GM23248 (cell line): ENCODE measurements around the gene GAP43. TPM values are rescaled to one million over a fixed set of nuclear protein-coding genes. Genes with fewer than 3 reads are reported as not detected.
A peak's percentile ranks its signal among the peaks of the same experiment; 100 is the strongest.

Source experiments
- DNase-seq: peaks from one replicate; pipeline ENCODE4 v3.0.0-alpha.2; 2015
- H2AFZ ChIP-seq: fragments of 200-600 bp; sonication (generic); 2 replicates; pipeline ENCODE4 v1.6.1; 2016; ENCODE audit warnings: antibody characterized with exemption
- H3F3A ChIP-seq: fragments of 200-600 bp; sonication (generic); 2 replicates; pipeline ENCODE4 v1.6.1; 2016; ENCODE audit warnings: mild to moderate bottlenecking, antibody characterized with exemption, mixed run types; ENCODE audit not compliant: insufficient read depth
- H3K27ac ChIP-seq: fragments of 200-600 bp; sonication (generic); 2 replicates; pipeline ENCODE4 v1.5.1; 2016; ENCODE audit warnings: mild to moderate bottlenecking
- H3K27me3 ChIP-seq: fragments of 200-600 bp; sonication (generic); replicated peaks from 2 replicates; pipeline ENCODE4 v1.6.1; 2016; ENCODE audit warnings: mild to moderate bottlenecking; ENCODE audit not compliant: insufficient read depth
- H3K36me3 ChIP-seq: fragments of 200-600 bp; sonication (generic); 2 replicates; pipeline ENCODE4 v1.6.1; 2016; ENCODE audit warnings: low read depth, mild to moderate bottlenecking
- H3K4me1 ChIP-seq: fragments of 200-600 bp; sonication (generic); 2 replicates; pipeline ENCODE4 v1.6.1; 2016; ENCODE audit warnings: mild to moderate bottlenecking; ENCODE audit not compliant: insufficient read depth
- H3K4me2 ChIP-seq: fragments of 200-600 bp; sonication (generic); one replicate; pipeline ENCODE4 v1.6.1; 2016; ENCODE audit warnings: mild to moderate bottlenecking; ENCODE audit not compliant: unreplicated experiment
- H3K4me3 ChIP-seq: fragments of 200-600 bp; sonication (generic); 2 replicates; pipeline ENCODE4 v1.5.1; 2016; ENCODE audit warnings: mild to moderate bottlenecking
- H3K79me2 ChIP-seq: fragments of 200-600 bp; sonication (generic); 2 replicates; pipeline ENCODE4 v1.6.1; 2016; ENCODE audit warnings: mild to moderate bottlenecking; ENCODE audit not compliant: insufficient read depth
- H3K9ac ChIP-seq: fragments of 200-600 bp; sonication (generic); 2 replicates; pipeline ENCODE4 v1.6.1; 2016; ENCODE audit warnings: mild to moderate bottlenecking
- H3K9me2 ChIP-seq: fragments of 200-600 bp; sonication (generic); 2 replicates; pipeline ENCODE4 v1.6.1; 2016; ENCODE audit warnings: mixed run types, mild to moderate bottlenecking, moderate library complexity; ENCODE audit not compliant: insufficient read depth
- H3K9me3 ChIP-seq: fragments of 200-600 bp; sonication (generic); one replicate; pipeline ENCODE4 v1.6.1; 2017; ENCODE audit warnings: low read depth
- H4K20me1 ChIP-seq: fragments of 200-600 bp; sonication (generic); 2 replicates; pipeline ENCODE4 v1.6.0; 2016; ENCODE audit not compliant: insufficient read depth
- EZH2 ChIP-seq: fragments of 200-600 bp; sonication (generic); IDR thresholded peaks from 2 replicates; pipeline ENCODE4 v1.6.1; 2018; ENCODE audit warnings: antibody characterized with exemption, mild to moderate bottlenecking; ENCODE audit not compliant: insufficient read depth, poor library complexity, severe bottlenecking
- EZH2phosphoT487 ChIP-seq: fragments of 200-600 bp; sonication (generic); IDR thresholded peaks from 2 replicates; pipeline ENCODE4 v1.6.1; 2018; ENCODE audit warnings: antibody characterized with exemption, moderate library complexity, mild to moderate bottlenecking, low read depth; ENCODE audit not compliant: insufficient read depth
- WGBS, 2 experiments: methylation state at CpG; one replicate each; pipeline ENCODE4 v1.1.6; 2015 to 2017; ENCODE audit warnings: low lambda C conversion rate in 2 of 2, low coverage in 1 of 2; ENCODE audit errors: missing lambda C conversion rate in 2 of 2; 5-methylcytosine and 5-hydroxymethylcytosine counted together
- in situ Hi-C: fragments of 300-500 bp; cut with MboI; formaldehyde crosslinking; loops from 2 replicates; pipeline ENCODE4 v1.15.0; 2020
- polyA plus RNA-seq: library from polyadenylated mRNA; unstranded; fragments of >200 nt; fragmentation: Nextera tagmentation; extraction: Ambion mirVana; gene quantifications from 2 replicates; pipeline ENCODE4 v1.2.1, GENCODE V29; 2016
- total RNA-seq: library from RNA; depleted of rRNA; stranded (reverse); fragments of >200 nt; shearing (Covaris generic); gene quantifications from 2 replicates; pipeline ENCODE4 v1.2.3, GENCODE V29; 2014

GAP43 gene
- total and polyA plus RNA-seq, 2 experiments from 2014 or later = 0.54 to 1.8 TPM

- H3K9me2 ChIP-seq = no peaks in the 10 kb centered on the region
- H3K4me3 ChIP-seq = no peak overlapping the region
- H3K4me2 ChIP-seq = no peak overlapping the region
- H3K9ac ChIP-seq = no peak overlapping the region
- H2AFZ ChIP-seq = no peak overlapping the region
- no peaks in the 10 kb centered on the region for H3K79me2 ChIP-seq
- no peak overlapping the region for H3K27ac ChIP-seq
- no peaks in the 10 kb centered on the region for H3K9me3 ChIP-seq
- TF ChIP-seq EZH2 (no peak), EZH2phosphoT487 (no peak)
- H4K20me1 ChIP-seq = no peaks in the 10 kb centered on the region
- H3K36me3 ChIP-seq = no peaks in the 10 kb centered on the region
- H3K27me3 ChIP-seq = no peaks in the 10 kb centered on the region
- H3F3A ChIP-seq = peaks cover 13% of the 10 kb centered on the region
- DNase-seq = no peak
- in situ Hi-C loops = no loop called here
- H3K4me1 ChIP-seq = peaks cover 19% of the 10 kb centered on the region
- WGBS, 2 experiments = 36 to 42% methylated on average over 2 of the region's 2 CpGs
These were observed 22.8 kb downstream of the GAP43 start for GRCh38 chr3:115646027-115646690.

DNA sequence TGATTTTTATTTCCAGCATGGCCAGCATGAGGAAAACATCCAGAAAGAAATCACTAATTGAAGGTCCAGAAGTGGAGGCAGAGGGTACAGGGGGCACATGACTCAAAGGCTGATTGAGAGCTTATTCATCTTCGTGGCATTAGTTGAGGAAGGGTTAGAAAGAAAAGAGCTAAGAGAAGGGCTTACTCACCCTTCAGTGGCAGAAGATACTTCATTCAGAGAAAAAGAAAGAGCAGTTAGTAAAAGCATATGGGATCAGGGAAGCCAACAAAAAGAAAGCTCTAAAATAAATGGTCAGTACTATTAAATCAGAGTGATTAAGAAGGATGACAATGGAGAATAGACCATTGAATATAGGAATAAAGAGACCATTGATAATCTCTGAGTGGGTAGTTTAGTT, 25.2 kb downstream of the GAP43 start:
- in situ Hi-C loops = no loop called here
- Histone ChIP-seq H2AFZ (peak overlapping the region; percentile 40; the same call in 1 of the 2 replicates), H3K4me2 (peak overlapping the region; percentile 10)

DNA sequence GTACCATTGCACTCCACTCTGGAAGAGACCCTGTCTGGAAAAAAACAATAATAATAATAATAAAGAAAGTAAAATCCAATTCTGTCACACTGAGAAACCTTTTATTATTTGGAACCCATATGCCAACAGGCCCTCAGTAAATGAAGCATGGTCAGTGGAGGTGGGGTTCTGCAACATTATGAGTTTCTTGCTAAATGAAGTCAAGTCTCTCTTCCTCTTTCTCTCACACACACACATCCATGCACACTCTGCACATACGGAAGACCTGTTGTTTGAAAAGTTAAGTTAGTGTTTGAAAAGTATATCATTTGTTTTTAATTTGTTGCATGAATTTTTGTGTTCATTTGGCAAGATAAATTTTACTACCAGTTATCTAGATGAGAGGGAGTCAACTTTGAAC, 27.8 kb downstream of the GAP43 start:
- WGBS, 2 experiments = 94 to 97% methylated on average over 1 of the region's 1 CpG
- Histone ChIP-seq H3K36me3 (no peaks in the 10 kb centered on the region), H2AFZ (no peak overlapping the region), H3K79me2 (no peaks in the 10 kb centered on the region), H3K27ac (no peak overlapping the region), H3K9ac (no peak overlapping the region), H3K9me3 (no peaks in the 10 kb centered on the region), H3K27me3 (no peaks in the 10 kb centered on the region), H3K4me2 (no peak overlapping the region), H3K4me3 (no peak overlapping the region), H3K4me1 (peaks cover 13% of the 10 kb centered on the region), H3K9me2 (no peaks in the 10 kb centered on the region), H3F3A (peaks cover 13% of the 10 kb centered on the region), H4K20me1 (no peaks in the 10 kb centered on the region)
- no peak for DNase-seq
- in situ Hi-C loops = no loop called here
- TF ChIP-seq EZH2 = no peak
- no peak for TF ChIP-seq EZH2phosphoT487

More for the DNA sequence above, 25.2 kb downstream of the GAP43 start:
- no peaks in the 10 kb centered on the region for H3K9me3 ChIP-seq
- no peaks in the 10 kb centered on the region for H4K20me1 ChIP-seq
- no peaks in the 10 kb centered on the region for H3K79me2 ChIP-seq
- no peaks in the 10 kb centered on the region for H3K9me2 ChIP-seq
- TF ChIP-seq EZH2phosphoT487 (no peak), EZH2 (no peak)
- WGBS, 2 experiments = 10 to 26% methylated on average over 1 of the region's 1 CpG
- H3K27me3 ChIP-seq = no peaks in the 10 kb centered on the region
- no peak overlapping the region for H3K9ac ChIP-seq
- peaks cover 13% of the 10 kb centered on the region for H3F3A ChIP-seq
- peaks cover 19% of the 10 kb centered on the region for H3K4me1 ChIP-seq
- no peak overlapping the region for H3K4me3 ChIP-seq
- DNase-seq = peak; percentile 49
- H3K27ac ChIP-seq = no peak overlapping the region
- H3K36me3 ChIP-seq = no peaks in the 10 kb centered on the region

DNA sequence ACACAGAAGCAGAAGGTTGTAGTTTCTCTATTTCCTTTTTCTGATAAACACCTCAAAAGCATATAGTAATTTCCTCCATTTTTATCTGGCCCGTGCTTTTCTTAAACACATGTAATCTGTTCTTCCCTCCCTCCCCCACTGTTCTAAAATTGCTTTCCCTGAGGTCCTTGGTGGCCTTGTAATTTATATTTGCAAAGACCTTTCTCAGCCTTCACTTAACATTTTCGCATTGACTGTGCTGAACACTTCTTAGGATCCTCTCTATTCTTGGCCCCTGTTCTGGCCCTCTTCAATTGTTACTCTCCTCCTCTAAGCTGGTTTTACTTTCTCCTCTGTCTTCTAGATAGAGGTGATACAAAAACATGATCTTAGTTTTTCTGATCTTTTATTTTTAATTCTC, 28.3 kb downstream of the GAP43 start:
- Histone ChIP-seq H3K9me3 (no peaks in the 10 kb centered on the region), H3K79me2 (no peaks in the 10 kb centered on the region), H3K4me1 (peaks cover 13% of the 10 kb centered on the region), H3K9ac (no peak overlapping the region), H3K27me3 (no peaks in the 10 kb centered on the region), H3K27ac (no peak overlapping the region), H4K20me1 (no peaks in the 10 kb centered on the region), H3K4me2 (no peak overlapping the region), H3K9me2 (no peaks in the 10 kb centered on the region), H3K36me3 (no peaks in the 10 kb centered on the region), H3K4me3 (no peak overlapping the region), H3F3A (peaks cover 13% of the 10 kb centered on the region), H2AFZ (no peak overlapping the region)
- DNase-seq = no peak
- 92 to 98% methylated on average over 2 of the region's 2 CpGs for WGBS, 2 experiments
- in situ Hi-C loops = no loop called here
- TF ChIP-seq EZH2 (no peak), EZH2phosphoT487 (no peak)
